Measurements from ENCODE around the gene NSUN4. TPM values are rescaled to one million over a fixed set of nuclear protein-coding genes. Genes with fewer than 3 reads are reported as not detected.
"Not testable (repeated sequence)": the region's sequence is repeated elsewhere in the genome, so short reads cannot be mapped to it uniquely, and the experiment has no call there.

Gene NSUN4
- total RNA-seq, 1 donor from 2014 or later = 27.7 TPM

GRCh38 chr1:46364612-46365011 is 24.0 kb downstream of the NSUN4 start:
- no peaks in the 10 kb centered on the region for H3K9me3 ChIP-seq
- no peak for TF ChIP-seq CTCF (IDR thresholded peaks at IDR 0.05)
- ATAC-seq (no peak), DNase-seq (no peak)
- H3K27me3 ChIP-seq = no peaks in the 10 kb centered on the region
- no peaks in the 10 kb centered on the region for H3K4me1 ChIP-seq
- intact Hi-C loops (cut with DNase I) = no loop called here
- H3K27ac ChIP-seq = no peak overlapping the region
- no peak overlapping the region for H3K4me3 ChIP-seq
- H3K36me3 ChIP-seq = peaks cover 96% of the 10 kb centered on the region

DNA sequence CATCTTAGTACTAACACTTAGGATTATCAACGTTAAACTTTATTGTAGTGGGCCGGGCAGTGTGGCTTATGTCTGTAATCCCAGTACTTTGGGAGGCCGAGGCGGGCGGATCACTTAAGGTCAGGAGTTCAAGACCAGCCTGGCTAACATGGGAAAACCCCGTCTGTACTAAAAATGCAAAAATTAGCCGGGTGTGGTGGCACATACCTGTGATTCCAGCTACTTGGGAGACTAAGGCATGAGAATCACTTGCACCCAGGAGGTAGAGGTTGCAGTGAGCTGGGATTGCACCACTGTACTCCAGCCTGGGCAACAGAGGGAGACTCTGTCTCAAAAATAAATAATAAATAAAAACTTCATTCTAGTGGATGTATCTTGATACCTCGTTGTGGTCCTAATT is 25.2 kb downstream of the NSUN4 start:
- H3K9me3 ChIP-seq; H3K4me1 ChIP-seq; H3K27me3 ChIP-seq; intact Hi-C loops (cut with DNase I); ATAC-seq; DNase-seq; H3K27ac ChIP-seq; H3K4me3 ChIP-seq: not testable (repeated sequence)
- H3K36me3 ChIP-seq = peaks cover 85% of the 10 kb centered on the region

GRCh38 chr1:46367072-46367471 is 26.5 kb downstream of the NSUN4 start:
- ATAC-seq (no peak), DNase-seq (no peak)
- TF ChIP-seq CTCF (IDR thresholded peaks at IDR 0.05) = no peak
- Histone ChIP-seq H3K27ac (no peak overlapping the region), H3K4me3 (no peak overlapping the region), H3K9me3 (no peaks in the 10 kb centered on the region), H3K4me1 (no peaks in the 10 kb centered on the region), H3K36me3 (peaks cover 72% of the 10 kb centered on the region), H3K27me3 (no peaks in the 10 kb centered on the region)
- intact Hi-C loops (cut with DNase I) = no loop called here

DNA sequence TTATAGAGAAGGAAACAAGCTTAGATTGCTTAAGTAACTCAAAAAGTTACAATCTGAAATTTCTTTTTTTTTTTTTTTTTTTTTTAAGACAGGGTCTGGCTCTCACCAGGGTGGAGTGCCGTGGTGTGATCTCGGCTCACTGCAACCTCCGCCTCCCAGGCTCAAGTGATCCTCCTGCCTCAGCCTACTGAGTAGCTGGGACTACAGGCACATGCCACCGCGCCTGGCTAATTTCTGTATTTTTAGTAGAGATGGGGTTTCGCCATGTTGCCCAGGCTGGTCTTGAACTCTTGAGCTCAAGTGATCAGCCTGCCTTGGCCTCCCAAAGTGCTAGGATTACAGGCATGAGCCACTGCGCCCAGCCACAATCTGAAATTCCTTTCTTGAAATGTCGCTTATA is 27.1 kb downstream of the NSUN4 start:
- DNase-seq; ATAC-seq; intact Hi-C loops (cut with DNase I); H3K27me3 ChIP-seq; H3K27ac ChIP-seq; H3K4me1 ChIP-seq; H3K9me3 ChIP-seq; H3K4me3 ChIP-seq: not testable (repeated sequence)
- H3K36me3 ChIP-seq = peaks cover 66% of the 10 kb centered on the region

DNA sequence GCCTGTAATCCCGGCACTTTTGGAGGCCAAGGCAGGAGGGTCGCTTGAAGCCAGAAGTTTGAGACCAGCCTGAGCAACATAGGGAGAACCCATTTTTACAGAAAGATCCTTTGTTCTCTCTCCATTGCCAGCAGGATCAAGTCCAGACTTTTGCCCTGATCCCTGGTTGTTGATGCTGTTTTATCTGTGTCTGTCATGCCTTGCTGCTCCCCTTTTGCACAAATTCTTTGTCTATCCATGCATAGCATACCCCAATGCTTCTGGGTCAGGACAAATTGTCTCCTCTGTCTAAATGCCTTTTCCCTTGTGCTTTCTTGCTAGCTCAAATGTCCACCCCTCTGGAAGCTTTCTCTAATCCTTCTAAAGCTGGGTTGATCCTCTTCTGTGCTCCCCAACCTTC is 28.2 kb downstream of the NSUN4 start:
- intact Hi-C loops (cut with DNase I) = no loop called here
- ATAC-seq = no peak
- DNase-seq = no peak
- no peak for TF ChIP-seq CTCF (IDR thresholded peaks at IDR 0.05)
- H3K27ac ChIP-seq = no peak overlapping the region
- no peaks in the 10 kb centered on the region for H3K27me3 ChIP-seq
- no peaks in the 10 kb centered on the region for H3K4me1 ChIP-seq
- H3K4me3 ChIP-seq = no peak overlapping the region
- H3K36me3 ChIP-seq = peaks cover 55% of the 10 kb centered on the region
- H3K9me3 ChIP-seq = no peaks in the 10 kb centered on the region

DNA sequence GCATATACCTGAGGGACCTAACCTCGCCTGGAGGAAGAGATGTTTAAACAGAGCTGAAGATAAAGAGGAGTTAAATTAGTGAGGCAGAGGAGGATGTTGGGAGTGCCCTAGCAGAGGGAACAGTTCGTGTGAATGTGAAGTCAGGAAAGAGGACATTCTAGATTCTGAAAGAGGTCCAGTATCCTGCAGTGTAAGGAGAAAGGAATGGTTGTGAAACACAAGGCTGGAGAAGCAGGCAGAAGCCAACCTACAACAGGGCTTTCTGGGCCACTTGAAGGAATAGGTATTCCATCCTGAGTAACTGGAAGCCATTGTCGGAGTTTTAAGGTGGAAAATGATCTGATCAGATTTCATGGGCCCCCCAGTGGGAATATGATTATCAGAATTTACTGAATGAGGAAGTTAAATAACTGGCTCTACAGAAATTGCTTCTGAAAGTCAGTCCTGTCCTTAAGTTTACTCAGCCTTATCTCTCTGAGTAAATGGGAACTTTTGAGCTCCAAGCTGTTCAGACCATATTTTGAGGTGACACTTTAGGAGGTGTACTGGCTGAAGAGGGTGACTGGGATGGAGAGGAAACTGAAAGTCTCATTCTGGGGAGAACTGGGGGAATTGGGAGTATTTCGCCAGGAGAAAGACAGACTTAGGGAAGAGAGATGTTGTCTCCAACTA is 29.1 kb downstream of the NSUN4 start:
- no peak overlapping the region for H3K4me3 ChIP-seq
- H3K9me3 ChIP-seq = no peaks in the 10 kb centered on the region
- H3K27me3 ChIP-seq = no peaks in the 10 kb centered on the region
- DNase-seq (no peak), ATAC-seq (no peak)
- intact Hi-C loops (cut with DNase I) = no loop called here
- no peak for TF ChIP-seq CTCF (IDR thresholded peaks at IDR 0.05)
- H3K27ac ChIP-seq = no peak overlapping the region
- H3K36me3 ChIP-seq = peaks cover 46% of the 10 kb centered on the region
- H3K4me1 ChIP-seq = no peaks in the 10 kb centered on the region

DNA sequence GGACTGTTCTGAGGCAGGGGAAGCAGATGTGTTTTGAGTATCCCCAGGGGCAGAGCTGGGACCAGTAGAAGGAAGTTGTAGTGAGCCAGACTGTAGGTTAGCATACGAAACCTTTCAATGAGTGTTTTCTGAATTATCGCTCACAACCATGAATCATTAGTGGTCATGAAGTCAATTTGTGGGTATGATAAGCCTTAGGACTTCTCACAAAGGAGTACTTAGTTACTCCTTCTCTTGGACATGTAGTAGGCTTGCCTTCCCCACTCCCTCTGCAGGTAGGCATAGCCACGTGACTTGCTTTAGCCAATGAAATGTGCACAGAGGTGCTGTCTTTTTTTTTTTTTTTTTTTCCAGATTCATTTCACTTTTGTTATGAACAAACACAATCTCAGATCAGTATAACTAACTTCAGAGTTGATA is 29.6 kb downstream of the NSUN4 start:
- ATAC-seq = no peak

More for the DNA sequence above, 29.6 kb downstream of the NSUN4 start:
- H3K27me3 ChIP-seq = no peaks in the 10 kb centered on the region
- intact Hi-C loops (cut with DNase I) = no loop called here
- H3K36me3 ChIP-seq = peaks cover 41% of the 10 kb centered on the region
- no peak overlapping the region for H3K4me3 ChIP-seq
- no peak overlapping the region for H3K27ac ChIP-seq
- H3K4me1 ChIP-seq = no peaks in the 10 kb centered on the region
- TF ChIP-seq CTCF (IDR thresholded peaks at IDR 0.05) = no peak
- H3K9me3 ChIP-seq = no peaks in the 10 kb centered on the region
- DNase-seq = no peak
